Bronchial smooth muscle cell (primary cell): ENCODE data around the gene ATP13A5. TPM values are rescaled to one million over a fixed set of nuclear protein-coding genes. Genes with fewer than 3 reads are reported as not detected.

Experiments
- total RNA-seq: library from RNA; depleted of rRNA; stranded (reverse); fragments of >200 nt; gene quantifications from 2 replicates; pipeline ENCODE4 v1.2.1, GENCODE V29; 2014

ATP13A5 gene, protein sequence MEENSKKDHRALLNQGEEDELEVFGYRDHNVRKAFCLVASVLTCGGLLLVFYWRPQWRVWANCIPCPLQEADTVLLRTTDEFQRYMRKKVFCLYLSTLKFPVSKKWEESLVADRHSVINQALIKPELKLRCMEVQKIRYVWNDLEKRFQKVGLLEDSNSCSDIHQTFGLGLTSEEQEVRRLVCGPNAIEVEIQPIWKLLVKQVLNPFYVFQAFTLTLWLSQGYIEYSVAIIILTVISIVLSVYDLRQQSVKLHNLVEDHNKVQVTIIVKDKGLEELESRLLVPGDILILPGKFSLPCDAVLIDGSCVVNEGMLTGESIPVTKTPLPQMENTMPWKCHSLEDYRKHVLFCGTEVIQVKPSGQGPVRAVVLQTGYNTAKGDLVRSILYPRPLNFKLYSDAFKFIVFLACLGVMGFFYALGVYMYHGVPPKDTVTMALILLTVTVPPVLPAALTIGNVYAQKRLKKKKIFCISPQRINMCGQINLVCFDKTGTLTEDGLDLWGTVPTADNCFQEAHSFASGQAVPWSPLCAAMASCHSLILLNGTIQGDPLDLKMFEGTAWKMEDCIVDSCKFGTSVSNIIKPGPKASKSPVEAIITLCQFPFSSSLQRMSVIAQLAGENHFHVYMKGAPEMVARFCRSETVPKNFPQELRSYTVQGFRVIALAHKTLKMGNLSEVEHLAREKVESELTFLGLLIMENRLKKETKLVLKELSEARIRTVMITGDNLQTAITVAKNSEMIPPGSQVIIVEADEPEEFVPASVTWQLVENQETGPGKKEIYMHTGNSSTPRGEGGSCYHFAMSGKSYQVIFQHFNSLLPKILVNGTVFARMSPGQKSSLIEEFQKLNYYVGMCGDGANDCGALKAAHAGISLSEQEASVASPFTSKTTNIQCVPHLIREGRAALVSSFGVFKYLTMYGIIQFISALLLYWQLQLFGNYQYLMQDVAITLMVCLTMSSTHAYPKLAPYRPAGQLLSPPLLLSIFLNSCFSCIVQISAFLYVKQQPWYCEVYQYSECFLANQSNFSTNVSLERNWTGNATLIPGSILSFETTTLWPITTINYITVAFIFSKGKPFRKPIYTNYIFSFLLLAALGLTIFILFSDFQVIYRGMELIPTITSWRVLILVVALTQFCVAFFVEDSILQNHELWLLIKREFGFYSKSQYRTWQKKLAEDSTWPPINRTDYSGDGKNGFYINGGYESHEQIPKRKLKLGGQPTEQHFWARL
- not detected in 2 replicates for total RNA-seq

DNA sequence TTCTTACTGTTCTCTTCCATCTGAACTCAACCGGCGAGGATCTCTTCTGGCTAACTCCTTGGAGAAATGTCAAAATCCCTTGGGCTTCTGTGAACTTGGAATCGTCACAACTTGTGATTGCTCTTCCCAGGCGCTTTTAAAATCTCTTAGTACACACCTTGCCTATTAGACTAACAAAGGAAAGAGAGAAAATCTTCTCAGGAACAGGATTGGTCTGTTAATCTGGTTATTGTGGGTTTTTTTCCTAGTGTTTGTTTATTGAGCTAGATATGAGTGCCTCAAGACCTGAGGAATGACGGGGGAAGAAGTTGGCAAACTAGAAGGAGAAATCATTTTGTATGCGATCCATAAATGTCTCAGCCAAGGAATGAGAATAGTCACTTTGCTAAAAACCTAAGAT lies at the start of gene ATP13A5:
TSS of gene ATP13A5 (minus strand) at position 48 of the 400 bp plus-strand sequence. CDS start at position 20, 28 bp downstream.

DNA sequence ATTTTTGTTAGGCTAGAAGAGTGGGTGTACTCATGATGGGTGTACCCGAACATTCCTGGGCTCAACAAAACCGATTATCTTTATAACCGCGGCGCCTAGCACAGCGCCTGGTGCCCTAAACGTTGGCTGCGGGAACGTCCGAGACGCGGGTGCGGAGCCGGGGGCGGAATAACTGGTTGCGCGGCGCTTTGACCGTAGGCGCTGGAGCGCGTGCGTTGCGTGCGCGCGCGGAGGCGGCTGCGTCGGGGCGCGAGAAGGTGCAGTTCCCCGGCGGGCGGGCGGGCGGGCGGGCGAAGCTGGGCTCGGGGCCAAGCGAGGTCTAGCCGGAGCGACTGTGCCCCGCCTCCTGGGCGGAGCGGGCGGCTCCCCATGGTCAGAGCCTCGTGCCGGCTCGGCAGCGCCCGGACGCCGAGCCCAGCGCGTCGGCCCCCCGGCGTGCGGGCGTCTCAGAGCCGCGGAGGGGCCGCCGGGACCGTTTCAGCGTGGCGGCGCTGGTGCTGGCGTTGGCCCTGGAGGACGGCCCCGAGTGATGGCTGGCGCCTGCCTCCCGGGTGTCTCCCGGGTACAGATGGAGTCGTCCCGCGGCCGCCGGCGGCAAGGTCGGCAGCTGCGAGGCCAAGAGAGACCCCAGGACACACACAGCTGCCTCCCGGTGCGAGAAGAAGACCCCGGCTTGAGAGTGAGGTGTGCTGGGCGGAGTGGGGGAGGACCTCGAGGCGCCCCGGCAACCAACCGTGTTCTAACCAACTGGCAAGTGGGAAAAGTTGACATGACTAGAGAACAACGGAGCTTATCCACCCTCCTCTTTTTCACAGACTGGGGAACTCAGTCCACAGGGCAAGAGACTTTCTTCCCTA lies 137.5 kb downstream of the ATP13A5 start, which contains the start of gene PLAAT1:
TSS of gene PLAAT1 (plus strand) at position 373 of the 857 bp plus-strand sequence. CDS start 14,429 bp downstream, outside the sequence.

Other genes starting within 250 kb of the ATP13A5 start
- not detected in 2 replicates for gene PLAAT1, start 137.5 kb downstream of the ATP13A5 start, total RNA-seq
- gene ATP13A4, start 176.1 kb upstream of the ATP13A5 start, total RNA-seq, result 0.86 and 1.3 TPM in 2 replicates
- gene OPA1, start 214.5 kb upstream of the ATP13A5 start, total RNA-seq, result 53.4 and 64.8 TPM in 2 replicates